HG03108 (cell line): ENCODE data around the gene MARCHF9.
"Not testable (repeated sequence)": the region's sequence is repeated elsewhere in the genome, so short reads cannot be mapped to it uniquely, and the experiment has no call there.

Experiments
- ATAC-seq: cut with Tn5 transposase; IDR thresholded peaks from one replicate; pipeline ENCODE4 v1.9.1; 2021; ENCODE audit warnings: moderate library complexity; ENCODE audit not compliant: unreplicated experiment

MARCHF9 gene

GRCh38 chr12:57769594-57769993 is 14.7 kb downstream of the MARCHF9 start:
- no peak for ATAC-seq

DNA sequence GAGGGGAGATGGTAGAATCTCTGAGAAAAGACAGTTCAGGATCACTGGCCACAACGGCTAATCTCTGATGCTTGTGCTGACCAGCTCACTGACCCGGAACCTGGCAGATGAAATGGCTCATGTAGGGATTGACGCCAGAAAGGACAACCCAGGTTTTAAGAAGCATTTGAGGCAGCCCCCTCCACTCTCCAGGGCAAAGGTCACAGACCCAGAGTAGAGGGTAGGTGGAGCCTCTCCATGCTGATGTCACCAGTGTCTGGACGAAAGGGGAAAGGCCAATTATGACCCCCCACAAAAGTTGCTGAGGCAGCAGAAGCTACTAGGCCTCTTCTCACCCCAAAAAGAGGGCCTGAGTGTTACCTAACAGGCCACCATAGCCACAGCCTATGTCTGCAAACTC is 15.8 kb downstream of the MARCHF9 start:
- no peak for ATAC-seq

GRCh38 chr12:57771236-57771872 is 16.5 kb downstream of the MARCHF9 start:
- ATAC-seq = peak; percentile 61

GRCh38 chr12:57771873-57772428 is 17.0 kb downstream of the MARCHF9 start, which contains the start of gene METTL1:
Gene METTL1, minus strand, starts transcription at chr12:57772105. Its CDS starts 22 bp downstream, at chr12:57772083.
- ATAC-seq = peak; percentile 72

DNA sequence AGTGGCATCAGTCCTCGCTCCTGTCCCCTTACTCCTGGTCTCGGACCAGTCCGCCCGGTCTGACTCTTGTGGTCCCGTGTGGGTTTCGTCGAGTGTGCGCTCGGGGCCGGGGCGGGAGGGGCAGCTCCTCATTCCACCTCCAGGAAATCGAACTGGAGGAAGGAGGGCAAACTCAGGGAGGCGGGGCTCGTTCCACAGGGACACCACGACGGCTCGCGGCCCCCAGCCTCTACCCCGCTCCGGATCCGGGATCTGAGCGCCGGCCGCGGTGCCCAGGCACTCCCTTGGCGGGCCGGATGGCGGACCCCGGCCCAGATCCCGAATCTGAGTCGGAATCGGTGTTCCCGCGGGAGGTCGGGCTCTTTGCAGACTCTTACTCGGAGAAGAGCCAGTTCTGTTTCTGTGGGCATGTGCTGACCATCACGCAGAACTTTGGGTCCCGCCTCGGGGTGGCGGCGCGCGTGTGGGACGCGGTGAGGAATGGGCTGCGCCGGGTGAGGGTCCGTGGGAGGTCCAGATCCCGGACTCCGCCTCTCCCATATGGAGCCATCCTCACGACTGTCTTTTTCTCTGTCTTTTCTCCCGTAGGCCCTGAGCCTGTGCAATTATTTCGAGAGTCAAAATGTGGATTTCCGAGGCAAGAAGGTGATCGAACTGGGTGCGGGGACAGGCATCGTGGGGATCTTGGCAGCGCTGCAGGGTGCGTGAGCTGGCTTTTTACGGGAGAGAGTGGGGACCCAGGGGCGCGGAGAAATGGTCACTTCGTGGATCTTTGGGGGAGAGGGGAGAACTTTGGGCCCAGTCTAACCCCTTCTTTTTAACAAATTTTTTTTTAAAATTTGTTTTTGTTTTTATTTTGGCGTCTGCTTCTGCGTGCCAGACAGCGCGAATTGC is 17.8 kb downstream of the MARCHF9 start, which contains the start of gene EEF1AKMT3:
EEF1AKMT3 (plus strand) TSS at position 186 of the 894 bp plus-strand sequence; CDS start at position 297, 111 bp downstream.
- peak; percentile 19 for ATAC-seq

- ATAC-seq = not testable (repeated sequence)
Measured at GRCh38 chr12:57774634-57775033, 19.7 kb downstream of the MARCHF9 start.

DNA sequence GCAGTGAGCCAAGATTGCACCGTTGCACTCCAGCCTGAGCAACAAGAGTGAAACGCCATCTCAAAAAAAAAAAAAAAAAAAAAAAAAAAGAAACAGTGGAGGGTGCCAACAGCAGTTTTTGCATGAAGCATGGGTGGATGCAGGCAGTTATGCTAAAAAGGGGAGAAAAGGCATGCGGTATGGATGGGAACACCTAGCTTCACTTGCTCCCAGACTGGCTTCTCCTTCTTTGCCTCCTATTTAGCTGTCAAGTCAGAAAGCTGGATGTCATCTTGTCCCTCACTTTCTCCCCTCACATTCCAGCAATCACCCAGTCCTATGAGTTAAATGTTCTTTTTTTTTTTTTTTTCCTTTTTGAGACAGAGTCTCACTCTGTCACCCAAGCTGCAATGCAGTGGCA is 20.1 kb downstream of the MARCHF9 start:
- no peak for ATAC-seq

DNA sequence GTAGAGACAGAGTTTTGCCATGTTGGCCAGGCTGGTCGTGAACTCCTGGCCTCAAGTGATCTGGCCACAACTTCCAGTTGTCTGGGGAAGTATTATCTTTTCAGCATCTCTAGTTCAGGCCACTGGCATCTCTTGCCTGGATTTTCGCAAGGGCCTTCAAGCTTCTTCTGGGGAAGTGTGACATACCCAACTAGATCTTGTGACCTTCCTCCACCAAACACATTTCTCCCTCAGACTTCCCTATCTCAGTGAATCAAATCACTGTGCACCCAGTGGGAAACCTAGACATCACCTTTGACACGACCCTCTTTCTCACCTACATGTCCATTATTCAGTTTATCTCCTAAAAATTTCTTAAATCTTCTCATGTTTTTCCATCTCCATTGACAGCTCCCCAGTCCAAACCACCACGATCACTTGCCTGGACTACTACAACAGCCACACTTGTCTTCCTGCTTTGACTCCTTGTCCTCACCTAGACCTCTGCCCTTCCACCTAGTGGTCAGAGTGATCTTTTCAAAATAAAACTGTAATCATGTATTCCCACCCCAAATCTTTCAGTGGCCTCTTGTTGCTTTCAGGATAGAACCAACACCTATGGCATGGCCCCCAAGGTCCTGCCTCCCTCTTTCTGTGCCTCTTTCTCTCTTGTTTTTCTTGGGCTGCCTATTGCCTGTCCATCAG is 20.8 kb downstream of the MARCHF9 start:
- no peak for ATAC-seq

GRCh38 chr12:57776247-57776587 is 21.3 kb downstream of the MARCHF9 start:
- no peak for ATAC-seq

DNA sequence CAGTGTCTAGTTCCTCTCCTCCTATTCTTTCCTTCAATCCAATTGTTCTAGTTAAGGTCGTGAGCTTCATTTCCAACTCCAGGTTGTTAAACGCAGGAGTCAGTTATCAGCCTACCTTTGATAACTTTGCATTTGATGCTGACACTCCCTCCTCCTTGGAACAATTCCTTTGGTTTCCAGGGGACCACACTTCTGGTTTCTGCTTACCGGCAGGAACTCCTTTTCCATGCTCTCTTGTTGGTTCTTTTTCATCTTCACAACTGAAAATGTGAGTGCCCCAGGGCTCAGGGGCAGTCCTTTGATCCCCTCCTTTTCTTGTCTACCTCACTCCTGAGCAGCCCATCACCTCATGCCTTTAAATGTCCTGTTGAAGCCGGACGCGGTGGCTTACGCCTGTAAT is 22.5 kb downstream of the MARCHF9 start:
- ATAC-seq = no peak

DNA sequence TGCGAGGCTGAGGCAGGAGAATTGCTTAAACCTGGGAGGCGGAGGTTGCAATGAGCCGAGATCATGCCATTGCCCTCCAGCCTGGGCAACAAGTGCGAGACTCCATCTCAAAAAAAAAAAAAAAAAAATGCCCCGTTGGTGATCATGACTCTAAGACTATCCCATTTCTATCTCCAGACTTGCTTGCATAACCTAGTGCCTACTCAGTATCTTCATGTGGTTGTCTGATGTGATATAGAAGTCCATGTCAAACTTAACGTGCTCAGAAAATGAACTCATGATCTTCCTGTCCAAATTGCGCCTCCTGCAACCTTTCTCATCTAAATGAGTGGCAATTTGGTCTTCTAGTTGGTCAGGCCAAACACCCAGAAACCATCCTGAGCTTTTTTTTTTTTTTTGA is 23.0 kb downstream of the MARCHF9 start:
- no peak for ATAC-seq

- no peak for ATAC-seq
Measured at GRCh38 chr12:57779736-57780135, 24.8 kb downstream of the MARCHF9 start.

GRCh38 chr12:57780284-57780897 is 25.5 kb downstream of the MARCHF9 start:
- ATAC-seq = no peak

DNA sequence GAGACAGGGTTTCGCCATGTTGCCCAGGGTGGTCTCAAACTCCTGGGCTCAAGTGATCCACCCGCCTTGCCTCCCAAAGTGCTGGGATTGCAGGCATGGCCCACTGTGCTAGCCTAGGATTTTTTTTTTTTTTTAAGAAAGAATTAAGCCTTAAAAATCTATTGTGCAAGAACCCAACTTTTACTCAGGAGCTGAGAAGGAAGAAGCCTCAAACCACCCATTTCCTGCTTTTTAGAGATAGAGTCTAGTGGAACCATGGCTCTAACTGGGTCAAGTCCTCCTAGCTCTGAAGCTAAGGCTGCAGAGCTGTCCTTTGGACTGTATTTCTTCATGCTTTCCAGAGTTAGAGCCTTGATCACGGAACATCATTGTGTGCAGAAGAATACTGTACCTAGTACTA is 26.3 kb downstream of the MARCHF9 start:
- no peak for ATAC-seq

GRCh38 chr12:57781801-57782200 is 26.9 kb downstream of the MARCHF9 start:
- ATAC-seq = no peak

- ATAC-seq = no peak
Measured at GRCh38 chr12:57782243-57782607, 27.3 kb downstream of the MARCHF9 start.

DNA sequence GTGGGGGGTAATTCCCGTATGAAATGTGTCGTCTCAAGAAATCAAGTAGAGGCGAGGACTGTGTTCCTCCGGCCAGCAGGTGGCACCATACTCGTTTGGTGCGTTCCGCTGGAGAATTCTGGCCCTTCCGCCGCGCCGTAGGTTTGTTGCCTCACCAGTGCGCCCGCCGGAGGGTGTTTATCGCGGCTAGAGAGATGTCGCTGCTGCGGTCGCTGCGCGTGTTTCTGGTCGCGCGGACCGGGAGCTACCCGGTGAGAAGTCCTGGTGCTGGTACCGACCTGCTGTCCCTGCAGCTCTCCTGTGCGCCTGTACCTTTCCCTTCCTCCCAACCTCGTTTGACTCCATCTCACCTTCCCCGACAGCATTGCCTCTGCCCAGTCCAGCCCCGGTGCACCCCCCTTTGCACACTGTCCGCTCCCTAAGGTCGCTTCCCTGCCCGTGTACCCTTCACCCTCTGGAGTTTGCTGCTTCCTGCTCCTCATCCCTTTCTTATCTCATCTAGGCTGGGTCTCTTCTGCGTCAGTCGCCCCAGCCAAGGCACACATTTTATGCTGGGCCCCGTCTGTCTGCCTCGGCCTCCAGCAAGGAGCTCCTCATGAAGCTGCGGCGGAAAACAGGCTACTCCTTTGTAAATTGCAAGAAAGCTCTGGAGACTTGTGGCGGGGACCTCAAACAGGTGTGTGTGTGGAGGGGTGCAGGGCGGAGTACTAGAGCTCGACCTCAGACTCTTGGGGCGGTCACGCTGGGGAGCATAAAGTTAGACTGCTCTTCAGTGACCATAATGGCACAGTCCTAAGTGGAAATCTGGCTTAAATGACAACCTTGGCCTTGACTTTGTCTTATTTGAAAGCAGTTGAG is 27.9 kb downstream of the MARCHF9 start, which contains the start of gene TSFM:
TSFM (plus strand) TSS at position 180 of the 858 bp plus-strand sequence; CDS start at position 195, 15 bp downstream.
- peak; percentile 92 for ATAC-seq

GRCh38 chr12:57783466-57783801 is 28.5 kb downstream of the MARCHF9 start:
- no peak for ATAC-seq

DNA sequence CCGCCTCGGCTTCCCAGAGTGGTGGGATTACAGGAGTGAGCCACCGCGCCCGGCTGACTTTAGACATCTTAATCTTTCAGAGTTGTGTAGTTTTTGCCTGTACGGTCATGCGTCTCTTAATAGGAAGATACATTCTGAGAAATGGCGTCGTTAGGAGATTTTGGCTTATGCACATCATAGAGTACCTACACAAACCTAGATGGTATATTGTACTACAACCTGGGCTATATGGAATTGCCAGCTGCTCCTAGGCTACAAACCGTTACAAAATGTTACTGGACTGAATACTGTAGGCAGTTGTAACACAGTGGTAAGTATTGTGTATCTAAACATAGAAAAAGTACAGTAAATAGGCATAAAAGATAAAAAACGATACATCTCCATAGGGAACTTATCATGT is 29.0 kb downstream of the MARCHF9 start:
- ATAC-seq = no peak

GRCh38 chr12:57793920-57794319 is 39.0 kb downstream of the MARCHF9 start:
- no peak for ATAC-seq
